Fibroblast of villous mesenchyme (primary cell): ENCODE results near the gene TRIM75. TPM values are rescaled to one million over a fixed set of nuclear protein-coding genes. Genes with fewer than 3 reads are reported as not detected.

Experiments
- DNase-seq: peaks from one replicate; pipeline ENCODE4 v3.0.0-alpha.2; 2010; ENCODE audit warnings: low read depth
- H3K4me3 ChIP-seq: 2 replicates; pipeline ENCODE4 v1.5.1; 2011; ENCODE audit warnings: low read depth, mild to moderate bottlenecking, low read length
- small RNA-seq: library from RNA; depleted of rRNA; stranded (forward); fragments of <200 nt; gene quantifications from one replicate; pipeline ENCODE3, GENCODE V24; 2012
- total RNA-seq: library from RNA; depleted of rRNA; stranded (reverse); fragments of >200 nt; gene quantifications from 2 replicates; pipeline ENCODE4 v1.2.3, GENCODE V29; 2012
- TF ChIP-seq, protein P1 (sequence below): IDR thresholded peaks from 2 replicates; pipeline ENCODE4 v1.5.1; 2012; ENCODE audit warnings: low read depth, mild to moderate bottlenecking, low read length; ENCODE audit not compliant: insufficient read depth

TRIM75 gene
- total RNA-seq, 1 donor = not detected

DNA sequence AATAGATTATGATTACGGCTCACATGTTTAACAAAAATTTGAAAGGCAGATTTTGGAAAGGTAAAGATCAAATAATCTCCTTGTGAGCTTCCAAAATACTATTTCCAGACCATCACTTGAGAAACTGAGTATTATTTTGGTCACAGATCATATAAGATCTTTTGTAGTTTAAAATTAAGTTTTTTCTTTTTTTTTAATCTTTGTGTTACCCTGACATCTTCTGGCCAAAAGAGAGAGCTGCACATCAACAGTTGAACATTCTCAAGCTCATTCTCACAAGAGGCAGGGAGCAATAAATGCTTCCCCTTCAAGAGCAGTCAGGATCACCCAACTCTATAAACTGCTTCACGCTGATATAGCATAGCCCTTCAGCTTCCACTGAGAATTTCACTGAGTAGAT lies 43.1 kb downstream of the TRIM75 start:
- TF ChIP-seq, protein P1, sequence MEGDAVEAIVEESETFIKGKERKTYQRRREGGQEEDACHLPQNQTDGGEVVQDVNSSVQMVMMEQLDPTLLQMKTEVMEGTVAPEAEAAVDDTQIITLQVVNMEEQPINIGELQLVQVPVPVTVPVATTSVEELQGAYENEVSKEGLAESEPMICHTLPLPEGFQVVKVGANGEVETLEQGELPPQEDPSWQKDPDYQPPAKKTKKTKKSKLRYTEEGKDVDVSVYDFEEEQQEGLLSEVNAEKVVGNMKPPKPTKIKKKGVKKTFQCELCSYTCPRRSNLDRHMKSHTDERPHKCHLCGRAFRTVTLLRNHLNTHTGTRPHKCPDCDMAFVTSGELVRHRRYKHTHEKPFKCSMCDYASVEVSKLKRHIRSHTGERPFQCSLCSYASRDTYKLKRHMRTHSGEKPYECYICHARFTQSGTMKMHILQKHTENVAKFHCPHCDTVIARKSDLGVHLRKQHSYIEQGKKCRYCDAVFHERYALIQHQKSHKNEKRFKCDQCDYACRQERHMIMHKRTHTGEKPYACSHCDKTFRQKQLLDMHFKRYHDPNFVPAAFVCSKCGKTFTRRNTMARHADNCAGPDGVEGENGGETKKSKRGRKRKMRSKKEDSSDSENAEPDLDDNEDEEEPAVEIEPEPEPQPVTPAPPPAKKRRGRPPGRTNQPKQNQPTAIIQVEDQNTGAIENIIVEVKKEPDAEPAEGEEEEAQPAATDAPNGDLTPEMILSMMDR = peak; percentile 73
- no peak overlapping the region for H3K4me3 ChIP-seq
- DNase-seq = peak; percentile 65

DNA sequence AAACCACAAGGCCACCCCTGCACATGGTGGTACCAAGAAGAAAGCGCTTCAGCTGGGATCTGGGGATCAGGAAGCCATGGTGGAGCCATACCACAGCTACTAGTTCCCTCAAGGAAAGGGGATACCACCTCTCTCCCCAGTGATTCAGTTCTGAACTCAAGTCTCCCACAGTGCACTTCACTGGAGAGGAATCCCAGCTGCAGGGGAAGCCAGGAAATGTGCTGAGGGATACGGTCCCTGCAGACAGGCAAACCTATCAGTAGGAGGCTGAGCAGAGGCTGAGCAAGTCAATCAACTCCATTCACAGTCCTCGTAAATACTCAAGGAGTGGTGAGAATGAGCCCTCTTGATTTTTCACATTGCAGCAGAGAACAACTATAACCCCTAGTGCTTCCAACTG lies 48.0 kb downstream of the TRIM75 start:
- DNase-seq = no peak
- no peak overlapping the region for H3K4me3 ChIP-seq
- TF ChIP-seq, protein P1 = no peak

DNA sequence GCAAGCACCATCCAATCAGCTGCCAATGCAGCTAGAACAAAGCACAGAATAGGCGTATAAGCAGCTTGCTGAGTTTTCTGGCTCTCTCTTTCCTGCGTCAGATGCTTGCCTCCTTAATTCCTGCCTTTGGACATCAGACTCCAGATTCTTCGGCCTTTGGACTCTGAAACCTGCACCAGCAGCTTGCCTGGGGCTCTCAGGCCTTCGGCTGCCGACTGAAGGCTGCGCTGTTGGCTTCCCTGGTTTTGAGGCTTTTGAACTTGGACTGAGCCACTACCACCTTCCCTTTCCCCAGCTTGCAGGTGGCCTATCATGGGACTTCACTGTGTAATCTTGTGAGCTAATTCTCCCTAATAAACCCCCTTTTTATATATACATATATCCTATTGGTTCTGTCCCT lies 52.9 kb downstream of the TRIM75 start:
- TF ChIP-seq, protein P1 = no peak
- no peak overlapping the region for H3K4me3 ChIP-seq
- DNase-seq = no peak

Small RNA genes within 50 kb of the gene (small RNA-seq; reads per million reads assigned to genes)
- gene AC106872.12 = not detected

Other genes starting within 250 kb of the TRIM75 start
- not detected in 2 replicates for gene APELA, start 176.7 kb upstream of the TRIM75 start, total RNA-seq
- gene TRIM61, start 76.2 kb upstream of the TRIM75 start, total RNA-seq = 1.7 and 2.9 TPM in 2 replicates
- under 0.01 and 0.32 TPM in 2 replicates for gene TRIM60, start 21.9 kb upstream of the TRIM75 start, total RNA-seq
- gene TMEM192, start 59.0 kb downstream of the TRIM75 start, total RNA-seq = 6.8 and 11.7 TPM in 2 replicates
- gene KLHL2, start 153.7 kb downstream of the TRIM75 start, total RNA-seq = 11.0 and 16.4 TPM in 2 replicates